ENCODE results near the gene NUFIP1.
"Not testable (repeated sequence)": the region's sequence is repeated elsewhere in the genome, so short reads cannot be mapped to it uniquely, and the experiment has no call there.

NUFIP1 gene

GRCh38 chr13:44969551-44970484 lies 19.5 kb downstream of the NUFIP1 start:
- peak; percentile 55 for DNase-seq (ENCODE audit: low spot score)

GRCh38 chr13:44968434-44968815 lies 20.8 kb downstream of the NUFIP1 start:
- DNase-seq (ENCODE audit: low spot score): no peak

GRCh38 chr13:44967704-44968433 lies 21.4 kb downstream of the NUFIP1 start:
- DNase-seq (ENCODE audit: low spot score): no peak

DNA sequence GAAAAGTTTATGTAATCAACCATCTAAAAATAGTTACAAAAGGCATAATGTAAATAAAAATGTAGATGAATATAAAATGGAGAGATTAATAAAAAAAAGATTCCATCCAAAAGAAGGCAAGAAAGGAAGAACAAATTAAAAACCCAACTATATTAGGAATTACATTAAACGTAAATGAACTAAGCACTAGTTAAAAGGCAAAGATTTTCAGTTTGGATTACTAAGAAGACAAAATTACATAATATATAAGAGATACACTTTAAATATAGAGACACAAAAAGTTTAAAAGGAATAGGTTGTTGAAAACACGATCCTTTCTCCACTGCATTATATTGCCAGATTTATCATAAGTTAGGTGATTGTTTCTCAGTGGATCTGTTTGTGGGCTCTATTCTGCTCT lies 27.3 kb downstream of the NUFIP1 start:
- DNase-seq (ENCODE audit: low spot score): no peak

GRCh38 chr13:44955406-44955805 lies 33.9 kb downstream of the NUFIP1 start:
- DNase-seq (ENCODE audit: low spot score): no peak

DNA sequence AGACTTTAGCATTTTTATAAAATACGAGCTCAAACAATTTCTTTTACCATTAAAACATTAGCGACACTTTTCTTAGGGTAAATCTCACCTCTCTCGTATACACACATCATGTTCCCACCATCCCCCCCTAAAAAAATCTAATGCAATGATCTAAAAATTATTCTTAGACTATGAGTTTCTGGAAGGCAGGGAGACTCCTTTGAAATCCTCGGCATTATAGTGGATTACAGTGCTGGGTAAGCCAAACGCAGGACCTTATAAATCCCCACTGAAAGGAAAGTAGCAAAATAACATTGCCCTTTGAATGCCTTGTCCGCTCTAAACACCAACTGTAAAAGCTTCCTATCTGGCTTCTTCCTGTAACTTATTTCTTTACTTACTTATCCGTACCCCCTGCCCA lies 35.0 kb downstream of the NUFIP1 start:
- no peak for DNase-seq (ENCODE audit: low spot score)

GRCh38 chr13:44952671-44953070 lies 36.6 kb downstream of the NUFIP1 start:
- DNase-seq (ENCODE audit: low spot score): no peak

DNA sequence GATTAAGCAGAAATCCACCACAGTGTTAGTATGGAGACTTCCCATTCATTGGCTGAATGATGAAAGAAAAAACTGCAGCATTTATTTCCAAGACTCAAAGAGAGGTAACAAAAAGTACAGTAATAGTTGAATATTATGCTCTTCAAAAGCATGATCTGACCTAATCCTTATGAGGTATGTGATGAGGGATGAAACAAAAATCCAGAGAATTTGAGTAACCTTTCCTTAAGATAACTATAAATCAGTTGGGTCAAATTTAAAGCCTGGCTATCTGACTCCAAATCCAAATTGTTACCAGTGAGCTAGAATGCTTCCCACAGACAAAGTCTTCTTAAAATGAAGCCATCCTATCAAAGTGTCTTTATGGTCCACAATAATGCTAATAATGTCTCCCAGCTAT lies 38.1 kb downstream of the NUFIP1 start:
- no peak for DNase-seq (ENCODE audit: low spot score)

- DNase-seq (ENCODE audit: low spot score): not testable (repeated sequence)
These were observed 45.9 kb downstream of the NUFIP1 start for GRCh38 chr13:44943411-44943810.

- DNase-seq (ENCODE audit: low spot score): no peak
These were observed 50.4 kb downstream of the NUFIP1 start for GRCh38 chr13:44938854-44939253.

- DNase-seq (ENCODE audit: low spot score): no peak
These were observed 53.0 kb downstream of the NUFIP1 start for GRCh38 chr13:44936246-44936645.

DNA sequence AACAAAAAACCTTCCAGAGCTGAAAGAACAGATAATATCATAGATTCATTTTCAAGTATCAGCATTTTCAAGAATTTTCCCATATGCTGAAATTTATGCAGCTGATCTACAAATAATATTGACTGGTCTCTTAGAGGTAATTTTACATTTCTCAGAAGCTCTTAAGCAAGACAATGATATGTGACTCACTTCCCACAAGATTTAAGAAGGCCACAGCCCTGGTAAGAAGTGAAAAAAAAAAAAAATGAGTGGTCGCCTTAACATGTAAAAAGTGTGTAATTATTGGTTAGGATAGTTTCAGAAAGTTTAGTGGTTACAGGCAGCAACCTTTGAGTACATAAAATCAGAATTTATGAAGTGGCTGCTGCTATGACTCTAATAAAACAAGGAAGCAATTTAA lies 54.5 kb downstream of the NUFIP1 start:
- no peak for DNase-seq (ENCODE audit: low spot score)

DNA sequence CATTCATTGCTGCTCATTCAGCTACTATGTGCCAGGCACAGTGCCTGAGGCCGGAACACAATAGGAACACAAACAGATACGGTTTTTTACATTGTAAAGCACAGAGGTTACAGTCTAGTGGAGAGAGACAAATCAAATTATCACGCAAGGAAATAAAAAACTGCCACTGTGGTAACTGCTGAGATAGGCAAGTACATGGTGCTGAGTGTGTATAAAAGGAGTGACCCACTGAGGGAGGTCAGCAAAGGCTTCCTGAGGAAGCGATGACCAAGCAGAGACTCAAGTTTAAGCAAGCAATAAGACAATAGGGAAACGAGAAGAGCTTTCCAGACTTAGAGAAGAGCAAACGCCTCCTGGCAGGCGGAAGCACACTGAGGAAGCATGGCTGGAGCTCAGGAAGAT lies 56.4 kb downstream of the NUFIP1 start:
- no peak for DNase-seq (ENCODE audit: low spot score)

DNA sequence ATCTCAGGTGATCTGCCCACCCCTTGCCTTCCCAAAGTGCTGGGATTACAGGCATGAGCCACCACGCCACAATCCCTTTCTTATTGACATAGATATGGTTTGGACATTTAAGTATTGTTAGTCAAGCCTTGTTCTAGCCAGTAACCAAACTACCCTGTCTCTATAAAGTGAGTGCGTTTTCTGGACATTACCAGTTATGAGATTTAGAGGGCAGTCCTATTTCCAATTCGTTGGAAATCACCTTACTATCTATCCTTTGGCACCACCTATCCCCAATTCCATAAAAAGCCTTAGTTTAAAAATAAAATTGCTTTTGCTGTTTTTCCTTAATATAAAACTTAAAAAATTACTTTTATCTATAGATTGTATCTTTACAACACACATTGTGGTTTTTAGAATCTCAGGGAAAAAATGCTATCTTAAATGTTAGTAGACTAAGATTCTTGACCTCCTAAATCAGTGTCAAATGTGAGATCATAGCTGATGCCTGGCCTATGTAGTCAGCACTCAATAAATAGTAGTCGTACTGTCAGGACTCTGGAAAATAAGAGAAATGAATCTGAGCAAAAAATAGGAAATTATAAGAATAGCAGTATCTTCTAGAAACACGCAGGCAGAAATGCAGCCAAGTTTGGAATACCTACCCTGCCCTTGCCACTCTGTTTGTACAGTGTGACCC lies 57.0 kb downstream of the NUFIP1 start:
- DNase-seq (ENCODE audit: low spot score): no peak

DNA sequence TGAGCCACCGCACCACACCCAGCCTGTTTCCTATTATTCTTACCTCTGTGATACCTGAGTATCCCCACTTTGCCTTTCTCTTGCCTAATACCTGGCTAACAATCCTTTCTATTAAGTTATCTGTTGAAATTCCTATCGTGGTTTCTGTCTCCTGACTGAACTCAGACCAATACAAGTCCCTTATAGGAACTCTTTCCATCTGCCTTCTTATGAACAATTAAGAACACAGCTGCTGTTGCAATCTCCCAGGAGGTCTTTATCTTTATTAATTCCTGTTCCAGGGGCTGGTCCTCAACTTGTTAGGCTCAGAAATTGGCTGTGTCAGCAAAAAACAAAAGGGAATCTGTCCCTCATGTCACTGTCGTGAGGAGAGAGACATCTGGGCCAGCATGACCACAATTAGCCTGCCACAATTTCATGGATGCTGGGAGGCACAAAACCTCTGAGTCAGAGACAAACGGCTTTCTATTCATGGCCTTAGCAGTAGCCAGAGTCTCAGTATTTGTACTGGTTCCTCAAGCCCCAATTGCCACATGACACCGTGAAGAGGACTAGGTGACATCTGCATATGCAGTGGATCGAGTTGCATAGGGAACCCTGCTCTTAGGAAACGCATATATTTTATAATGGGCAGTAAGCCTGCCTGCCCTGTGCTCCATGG lies 58.2 kb downstream of the NUFIP1 start:
- no peak for DNase-seq (ENCODE audit: low spot score)

DNA sequence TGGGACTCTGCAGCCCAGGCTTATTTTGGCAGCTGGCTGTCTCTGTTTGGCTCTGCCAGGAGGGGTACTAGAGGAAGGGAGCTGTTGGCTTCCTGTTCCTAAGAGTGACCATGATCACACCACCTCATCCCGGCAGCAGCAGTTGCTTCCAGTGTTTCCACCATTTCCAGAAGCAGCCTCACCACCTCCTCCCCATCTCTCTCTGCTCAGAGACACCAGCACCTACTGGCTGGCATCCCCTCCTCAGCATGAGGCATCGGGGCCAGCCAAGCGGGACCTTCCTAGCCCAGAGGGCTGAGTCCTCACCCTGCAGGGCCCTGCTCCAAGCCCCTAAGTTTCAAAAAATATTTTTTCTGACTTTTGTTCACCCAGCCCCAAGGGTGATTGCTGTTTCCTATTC lies 59.0 kb downstream of the NUFIP1 start:
- DNase-seq (ENCODE audit: low spot score): no peak

DNA sequence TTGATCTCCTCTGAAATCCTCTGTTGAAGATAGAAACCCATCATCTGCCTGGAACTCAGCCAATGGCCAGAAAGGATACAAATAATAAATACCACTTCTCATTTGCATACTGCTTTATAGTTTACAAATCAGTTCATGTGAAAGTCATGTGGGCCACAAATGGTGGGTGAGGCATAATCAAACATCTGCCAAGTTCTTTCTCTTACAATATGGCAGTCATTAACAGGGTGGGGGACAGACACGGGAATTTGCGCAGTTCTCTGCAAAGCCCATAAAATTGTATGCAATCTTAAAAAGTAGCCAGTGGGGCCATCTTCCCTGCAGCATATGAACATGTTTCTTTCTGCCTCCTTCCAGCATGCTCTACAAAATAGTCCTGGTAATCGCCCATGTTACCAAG lies 59.6 kb downstream of the NUFIP1 start:
- no peak for DNase-seq (ENCODE audit: low spot score)

- DNase-seq (ENCODE audit: low spot score): no peak
These were observed 61.3 kb downstream of the NUFIP1 start for GRCh38 chr13:44927968-44928367.

DNA sequence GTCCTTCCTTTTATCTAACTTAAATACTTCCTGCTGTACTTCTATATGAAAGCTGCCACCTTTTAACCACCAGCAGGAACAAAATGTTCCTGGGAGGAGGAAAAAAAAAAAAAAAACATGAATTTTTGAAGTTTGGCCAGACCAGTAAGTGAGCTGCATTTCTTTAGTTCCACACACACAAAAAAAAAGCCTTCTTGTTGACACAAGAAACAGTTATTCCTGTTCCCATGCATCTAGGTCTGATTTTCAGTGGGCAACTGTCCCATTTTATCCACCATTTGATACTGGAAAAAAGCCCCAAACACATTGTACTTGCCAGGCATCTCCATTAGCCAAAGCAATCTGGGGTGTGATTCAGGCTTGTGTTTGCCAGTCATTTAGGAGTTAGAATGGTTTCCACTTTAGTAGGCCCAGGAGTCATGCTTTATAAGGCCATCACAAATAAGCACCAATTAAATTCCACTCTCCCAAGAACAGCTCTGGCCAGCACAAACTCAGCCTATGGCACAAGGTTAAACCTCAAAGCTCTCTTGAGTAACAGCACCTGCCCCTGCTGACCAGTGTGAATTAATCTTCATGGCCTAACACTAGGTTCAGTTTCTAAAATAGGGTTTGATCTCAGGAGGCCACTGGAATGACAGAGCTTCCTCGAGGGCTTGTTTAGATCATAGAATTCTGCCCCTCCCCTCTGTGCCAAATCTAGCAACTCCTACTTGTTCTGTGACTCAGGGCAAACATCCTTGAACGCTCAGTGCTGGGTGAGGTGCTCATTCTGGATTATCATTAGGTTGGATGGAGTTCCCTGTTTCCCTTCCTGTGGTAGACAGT lies 67.1 kb downstream of the NUFIP1 start:
- DNase-seq (ENCODE audit: low spot score): no peak

DNA sequence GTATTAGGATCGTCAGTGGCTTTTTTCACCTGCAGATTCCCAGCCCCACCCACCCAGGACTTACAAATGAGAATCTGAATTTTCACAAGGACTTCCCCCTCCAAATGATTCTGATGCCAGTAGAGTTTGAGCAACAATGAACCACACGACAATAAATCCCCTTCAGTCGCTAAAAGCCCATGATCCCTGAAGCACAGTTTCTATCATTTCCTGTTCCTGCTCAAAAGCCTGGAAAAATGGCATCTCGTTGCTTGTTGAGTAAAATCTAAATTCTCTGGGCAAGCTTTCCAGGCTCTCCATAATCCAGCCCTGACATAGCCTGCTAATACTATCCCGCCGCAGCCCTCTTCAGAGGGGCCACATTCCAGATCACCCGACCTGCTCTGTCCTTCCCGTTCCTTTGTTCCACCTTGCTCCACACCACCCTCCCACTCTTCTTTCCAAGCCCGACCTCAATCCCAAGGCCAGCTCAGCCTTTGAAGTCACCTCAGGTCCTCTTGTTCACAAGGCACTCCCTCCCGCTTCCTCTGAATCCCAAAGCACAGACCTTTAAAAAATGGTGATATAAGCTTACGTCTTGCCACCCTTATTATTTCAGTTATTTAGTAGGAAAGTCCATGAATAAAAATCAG lies 67.9 kb downstream of the NUFIP1 start:
- DNase-seq (ENCODE audit: low spot score): peak; percentile 25

GRCh38 chr13:44920013-44920412 lies 69.3 kb downstream of the NUFIP1 start:
- no peak for DNase-seq (ENCODE audit: low spot score)
